KMS-11 (cell line): Measurements from ENCODE around the gene UBXN2A.

ENCODE experiments used
- H2AFZ ChIP-seq: fragments of 200-600 bp; sonication (generic); 2 replicates; pipeline ENCODE4 v1.6.1; 2016; ENCODE audit warnings: antibody characterized with exemption, mixed run types, low read depth
- H3K27ac ChIP-seq: fragments of 200-600 bp; sonication (generic); 2 replicates; pipeline ENCODE4 v1.6.1; 2016; ENCODE audit warnings: mild to moderate bottlenecking, mixed run types
- H3K27me3 ChIP-seq: fragments of 200-600 bp; sonication (generic); 2 replicates; pipeline ENCODE4 v1.6.1; 2017; ENCODE audit warnings: mild to moderate bottlenecking, low read depth, mixed run types, moderate library complexity; ENCODE audit not compliant: insufficient read depth
- H3K36me3 ChIP-seq: fragments of 200-600 bp; sonication (generic); 2 replicates; pipeline ENCODE4 v1.6.1; 2017; ENCODE audit warnings: mild to moderate bottlenecking, mixed run types; ENCODE audit not compliant: insufficient read depth
- H3K4me1 ChIP-seq: fragments of 200-600 bp; sonication (generic); 2 replicates; pipeline ENCODE4 v1.6.1; 2016; ENCODE audit warnings: mild to moderate bottlenecking, low read depth, mixed run types; ENCODE audit not compliant: poor library complexity, severe bottlenecking
- H3K4me2 ChIP-seq: fragments of 200-600 bp; sonication (generic); 2 replicates; pipeline ENCODE4 v1.7.0; 2016; ENCODE audit warnings: mild to moderate bottlenecking, mixed run types
- H3K4me3 ChIP-seq: fragments of 200-600 bp; sonication (generic); IDR thresholded peaks from 2 replicates; pipeline ENCODE4 v1.6.1; 2017; ENCODE audit warnings: low read depth, low read length, mixed read lengths; ENCODE audit not compliant: insufficient read depth
- H3K79me2 ChIP-seq: fragments of 200-600 bp; sonication (generic); 2 replicates; pipeline ENCODE4 v1.6.1; 2016; ENCODE audit warnings: low read depth, mixed run types; ENCODE audit not compliant: insufficient read depth
- H3K9ac ChIP-seq: fragments of 200-600 bp; sonication (generic); 2 replicates; pipeline ENCODE4 v1.6.1; 2016; ENCODE audit warnings: mild to moderate bottlenecking, mixed run types
- H4K20me1 ChIP-seq: fragments of 200-600 bp; sonication (generic); 2 replicates; pipeline ENCODE4 v1.6.1; 2016; ENCODE audit warnings: mild to moderate bottlenecking, mixed run types; ENCODE audit not compliant: insufficient read depth
- TF ChIP-seq, protein P1 (sequence below): fragments of 200-600 bp; sonication (generic); conservative IDR thresholded peaks from 2 replicates; pipeline ENCODE4 v1.6.1; 2017; ENCODE audit warnings: low read depth, mild to moderate bottlenecking, antibody characterized with exemption, low read length, moderate library complexity, mixed read lengths

The UBXN2A gene

DNA sequence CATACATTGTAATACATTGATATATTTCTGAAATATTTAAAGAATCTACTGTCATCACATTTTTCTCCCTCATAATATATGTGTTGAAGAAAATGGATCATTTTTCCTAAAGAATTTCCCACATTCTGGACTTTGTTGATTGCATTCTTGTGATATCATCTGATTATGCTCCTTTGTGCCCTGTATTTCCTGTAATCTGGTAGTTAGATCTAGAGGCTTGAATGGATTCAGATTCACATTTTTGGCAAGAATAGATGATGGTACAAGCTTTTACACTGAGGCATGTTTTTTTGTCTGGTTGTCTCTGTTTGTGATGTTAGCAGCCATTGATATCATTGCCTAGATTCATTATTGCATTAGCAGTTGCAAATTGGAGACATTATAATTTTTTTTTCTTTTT lies 13.4 kb downstream of the UBXN2A start:
- Histone ChIP-seq H3K36me3 (no peaks in the 10 kb centered on the region), H3K9ac (no peak overlapping the region), H4K20me1 (no peaks in the 10 kb centered on the region), H3K4me2 (no peak overlapping the region; the same call in 1 of the 2 replicates), H3K4me3 (no peak overlapping the region), H2AFZ (no peak overlapping the region), H3K4me1 (peaks cover 26% of the 10 kb centered on the region), H3K27me3 (no peaks in the 10 kb centered on the region), H3K27ac (0 out of 2 replicates have a peak overlapping the region, but pooled peaks have one; percentile 45), H3K79me2 (peaks cover 44% of the 10 kb centered on the region; the same call in 1 of the 2 replicates)
- TF ChIP-seq, protein P1, sequence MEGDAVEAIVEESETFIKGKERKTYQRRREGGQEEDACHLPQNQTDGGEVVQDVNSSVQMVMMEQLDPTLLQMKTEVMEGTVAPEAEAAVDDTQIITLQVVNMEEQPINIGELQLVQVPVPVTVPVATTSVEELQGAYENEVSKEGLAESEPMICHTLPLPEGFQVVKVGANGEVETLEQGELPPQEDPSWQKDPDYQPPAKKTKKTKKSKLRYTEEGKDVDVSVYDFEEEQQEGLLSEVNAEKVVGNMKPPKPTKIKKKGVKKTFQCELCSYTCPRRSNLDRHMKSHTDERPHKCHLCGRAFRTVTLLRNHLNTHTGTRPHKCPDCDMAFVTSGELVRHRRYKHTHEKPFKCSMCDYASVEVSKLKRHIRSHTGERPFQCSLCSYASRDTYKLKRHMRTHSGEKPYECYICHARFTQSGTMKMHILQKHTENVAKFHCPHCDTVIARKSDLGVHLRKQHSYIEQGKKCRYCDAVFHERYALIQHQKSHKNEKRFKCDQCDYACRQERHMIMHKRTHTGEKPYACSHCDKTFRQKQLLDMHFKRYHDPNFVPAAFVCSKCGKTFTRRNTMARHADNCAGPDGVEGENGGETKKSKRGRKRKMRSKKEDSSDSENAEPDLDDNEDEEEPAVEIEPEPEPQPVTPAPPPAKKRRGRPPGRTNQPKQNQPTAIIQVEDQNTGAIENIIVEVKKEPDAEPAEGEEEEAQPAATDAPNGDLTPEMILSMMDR = no peak

DNA sequence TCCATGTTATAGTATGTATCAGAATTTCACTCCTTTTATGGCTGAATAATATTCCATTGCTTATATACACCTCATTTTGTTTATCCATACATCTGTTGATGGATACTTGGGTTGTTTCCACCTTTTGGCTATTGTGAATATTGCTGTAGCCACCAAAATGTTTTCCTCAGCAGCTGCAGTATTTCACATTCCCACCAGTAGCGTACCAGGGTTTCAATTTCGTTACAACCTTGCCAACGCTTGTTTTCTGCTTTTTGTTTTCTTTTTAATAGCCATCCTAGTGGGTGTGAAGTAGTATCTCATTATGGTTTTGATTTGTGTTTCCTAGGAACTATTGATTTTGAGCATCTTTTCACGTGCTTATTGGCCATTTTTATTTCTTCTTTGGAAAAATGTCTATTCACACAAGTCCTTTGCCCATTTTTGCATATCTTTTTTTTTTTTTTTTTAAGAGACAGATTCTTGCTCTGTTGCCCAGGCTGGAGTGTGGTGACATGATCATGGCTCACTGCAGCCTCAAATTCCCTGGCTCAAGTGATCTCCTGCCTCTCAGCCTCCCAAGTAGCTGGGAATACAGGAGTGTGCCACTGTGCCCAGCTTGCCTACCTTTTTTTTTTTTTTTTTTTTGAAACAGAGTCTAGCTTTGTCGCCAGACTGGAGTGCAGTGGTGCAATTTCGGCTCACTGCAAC lies 14.2 kb downstream of the UBXN2A start:
- H3K4me1 ChIP-seq = peaks cover 26% of the 10 kb centered on the region
- peaks cover 40% of the 10 kb centered on the region; the same call in 1 of the 2 replicates for H3K79me2 ChIP-seq
- H3K27me3 ChIP-seq = no peaks in the 10 kb centered on the region
- peak overlapping the region; percentile 61 for H3K4me2 ChIP-seq
- no peak overlapping the region for H3K4me3 ChIP-seq
- TF ChIP-seq, protein P1 = 0 out of 2 replicates have a peak, but pooled peaks have one; percentile 13
- peak overlapping the region; percentile 45 for H3K27ac ChIP-seq
- no peak overlapping the region for H2AFZ ChIP-seq
- H4K20me1 ChIP-seq = no peaks in the 10 kb centered on the region
- peak overlapping the region; percentile 4; the same call in 1 of the 2 replicates for H3K9ac ChIP-seq
- no peaks in the 10 kb centered on the region for H3K36me3 ChIP-seq

DNA sequence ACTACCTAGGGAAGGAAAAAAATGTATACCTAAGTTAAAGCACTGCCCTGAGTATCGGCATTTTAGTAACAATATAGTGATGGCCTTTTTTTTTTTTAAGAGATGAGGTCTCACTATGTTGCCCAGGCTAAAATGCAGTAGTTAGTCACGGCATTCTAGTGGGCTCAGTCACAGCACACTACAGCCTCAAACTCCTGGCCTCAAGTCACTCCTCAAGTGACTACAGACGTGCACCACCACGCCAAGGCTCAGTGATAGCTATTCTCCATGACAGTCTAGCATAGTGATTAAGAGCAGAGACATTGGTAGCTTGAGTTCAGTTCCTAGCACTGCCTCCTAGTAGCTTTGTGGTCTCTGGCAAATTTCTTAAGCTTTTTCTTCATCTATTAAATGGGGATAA lies 27.6 kb downstream of the UBXN2A start:
- H3K27ac ChIP-seq = no peak overlapping the region
- no peaks in the 10 kb centered on the region for H3K27me3 ChIP-seq
- no peak overlapping the region for H3K4me2 ChIP-seq

DNA sequence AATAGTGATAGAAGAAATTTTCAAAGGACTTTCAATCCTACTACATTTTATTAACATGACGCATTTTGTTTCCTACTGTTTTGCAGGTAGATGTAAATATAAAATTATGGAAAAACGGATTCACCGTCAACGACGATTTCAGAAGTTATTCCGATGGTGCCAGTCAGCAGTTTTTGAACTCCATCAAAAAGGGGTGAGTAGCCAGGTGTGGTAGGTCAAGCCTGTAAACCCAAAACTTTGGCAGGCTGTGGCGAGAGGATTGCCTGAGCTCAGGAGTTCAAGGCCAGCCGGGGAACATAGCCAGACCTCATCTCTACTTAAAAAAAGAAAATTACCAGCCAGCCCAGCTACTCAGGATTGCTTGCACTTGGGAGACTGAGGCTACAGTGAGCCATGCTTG lies 36.6 kb downstream of the UBXN2A start:
- no peaks in the 10 kb centered on the region for H4K20me1 ChIP-seq

More for the DNA sequence above, 27.6 kb downstream of the UBXN2A start:
- no peaks in the 10 kb centered on the region; the same call in 1 of the 2 replicates for H3K79me2 ChIP-seq
- H4K20me1 ChIP-seq = no peaks in the 10 kb centered on the region
- no peak overlapping the region for H3K9ac ChIP-seq
- H3K36me3 ChIP-seq = no peaks in the 10 kb centered on the region
- TF ChIP-seq, protein P1 = no peak
- H2AFZ ChIP-seq = no peak overlapping the region
- H3K4me3 ChIP-seq = no peak overlapping the region
- H3K4me1 ChIP-seq = peaks cover 17% of the 10 kb centered on the region

More for the DNA sequence above, 36.6 kb downstream of the UBXN2A start:
- H3K27me3 ChIP-seq = no peaks in the 10 kb centered on the region
- no peak overlapping the region for H3K9ac ChIP-seq
- no peak overlapping the region for H3K4me2 ChIP-seq
- H3K4me3 ChIP-seq = no peak overlapping the region
- no peaks in the 10 kb centered on the region for H3K4me1 ChIP-seq
- H3K79me2 ChIP-seq = no peaks in the 10 kb centered on the region
- no peaks in the 10 kb centered on the region for H3K36me3 ChIP-seq
- no peak overlapping the region for H2AFZ ChIP-seq
- TF ChIP-seq, protein P1 = no peak
- no peak overlapping the region for H3K27ac ChIP-seq
